Keratinocyte (primary cell): ENCODE data around the gene USH2A.

Experiments
- EZH2 ChIP-seq: IDR thresholded peaks from one replicate; pipeline ENCODE4 v1.6.1; 2012; ENCODE audit warnings: inconsistent platforms, mild to moderate bottlenecking, low read length, moderate library complexity
- TF ChIP-seq, protein P1 (sequence below), 3 experiments: IDR thresholded peaks in 1 of 3; conservative IDR thresholded peaks in 1 of 3; optimal IDR thresholded peaks in 1 of 3; 2 replicates in 2 of 3; 3 replicates in 1 of 3; pipeline versions ENCODE3 to v1.5.1; 2011; ENCODE audit warnings: low read length in 3 of 3, mild to moderate bottlenecking in 3 of 3, moderate library complexity in 2 of 3, control low read depth in 1 of 3, inconsistent platforms in 1 of 3; ENCODE audit not compliant: insufficient read depth in 2 of 3; ENCODE audit errors: extremely low read depth in 1 of 3

DNA sequence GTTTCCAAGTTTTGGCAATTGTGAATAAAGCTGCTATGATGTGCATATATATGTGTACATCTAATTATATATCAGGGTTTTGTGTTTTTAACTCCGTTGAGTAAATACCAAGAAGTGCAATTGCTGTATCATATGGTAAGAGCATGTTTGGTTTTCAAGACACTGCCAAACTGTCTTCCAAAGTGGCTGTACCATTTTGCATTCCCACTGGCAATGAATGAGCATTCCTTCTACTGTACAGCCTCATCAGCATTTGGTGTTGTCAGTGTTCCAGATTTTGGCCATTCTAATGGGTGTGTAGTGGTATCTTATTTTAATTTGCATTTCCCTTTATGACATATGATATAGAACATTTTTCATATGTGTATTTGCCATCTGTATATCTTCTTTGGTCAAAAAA is 246.3 kb downstream of the USH2A start:
- TF ChIP-seq, protein P1, sequence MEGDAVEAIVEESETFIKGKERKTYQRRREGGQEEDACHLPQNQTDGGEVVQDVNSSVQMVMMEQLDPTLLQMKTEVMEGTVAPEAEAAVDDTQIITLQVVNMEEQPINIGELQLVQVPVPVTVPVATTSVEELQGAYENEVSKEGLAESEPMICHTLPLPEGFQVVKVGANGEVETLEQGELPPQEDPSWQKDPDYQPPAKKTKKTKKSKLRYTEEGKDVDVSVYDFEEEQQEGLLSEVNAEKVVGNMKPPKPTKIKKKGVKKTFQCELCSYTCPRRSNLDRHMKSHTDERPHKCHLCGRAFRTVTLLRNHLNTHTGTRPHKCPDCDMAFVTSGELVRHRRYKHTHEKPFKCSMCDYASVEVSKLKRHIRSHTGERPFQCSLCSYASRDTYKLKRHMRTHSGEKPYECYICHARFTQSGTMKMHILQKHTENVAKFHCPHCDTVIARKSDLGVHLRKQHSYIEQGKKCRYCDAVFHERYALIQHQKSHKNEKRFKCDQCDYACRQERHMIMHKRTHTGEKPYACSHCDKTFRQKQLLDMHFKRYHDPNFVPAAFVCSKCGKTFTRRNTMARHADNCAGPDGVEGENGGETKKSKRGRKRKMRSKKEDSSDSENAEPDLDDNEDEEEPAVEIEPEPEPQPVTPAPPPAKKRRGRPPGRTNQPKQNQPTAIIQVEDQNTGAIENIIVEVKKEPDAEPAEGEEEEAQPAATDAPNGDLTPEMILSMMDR (optimal IDR thresholded peaks at IDR 0.05 in 1 of 3, IDR thresholded peaks at IDR 0.05 in 1 of 3, conservative IDR thresholded peaks at IDR 0.05 in 1 of 3; ENCODE audit: extremely low read depth in 1 of 3, insufficient read depth in 2 of 3, low read length in 3 of 3): no peak
- no peak for TF ChIP-seq EZH2
